HepG2 (cell line): ENCODE data around the gene SPANXN2. TPM values are rescaled to one million over a fixed set of nuclear protein-coding genes. Genes with fewer than 3 reads are reported as not detected.

Experiments used
- ATAC-seq: fragments of 200-7000 bp; cut with Tn5 transposase; 3 replicates; pipeline ENCODE4 v1.9.1; 2020; ENCODE audit warnings: mild to moderate bottlenecking, moderate library complexity
- BruUV-seq: library from RNA; stranded (reverse); fragments of 400-500 nt; replicated peaks from 2 replicates; lab custom pipeline; 2021; lab: Mats Ljungman, UMichigan
- CTCF ChIA-PET: fragments of 300-600 bp; formaldehyde crosslinking; extraction: SDS; loops from one replicate; lab custom pipeline; 2021; ENCODE audit warnings: low total read pairs, inconsistent platforms, low intra/inter-chr PET ratio; lab: Yijun Ruan, JAX
- POLR2A ChIA-PET: fragments of 350-600 bp; sonication (Branson Sonifier 250); formaldehyde crosslinking; loops from one replicate; lab custom pipeline; 2020; ENCODE audit warnings: antibody characterized with exemption, inconsistent platforms; lab: Yijun Ruan, JAX
- DNase-seq: peaks from one replicate; pipeline ENCODE4 v3.0.0-alpha.2; 2015; ENCODE audit warnings: low spot score
- FAIRE-seq: peaks from 3 replicates; lab custom pipeline; 2011; peaks lifted over from hg19 to GRCh38; lab: Jason Lieb, UNC
- H2AFZ ChIP-seq: one replicate; pipeline ENCODE4 v1.6.1; 2011; ENCODE audit warnings: low read length, inconsistent platforms
- H3K27ac ChIP-seq: fragments of 300-600 bp; 3 replicates; pipeline ENCODE4 v1.8.0; 2011; ENCODE audit warnings: mixed run types, mild to moderate bottlenecking, mixed read lengths, low read length, inconsistent platforms; ENCODE audit not compliant: insufficient read depth; ENCODE audit errors: extremely low read length
- H3K27me3 ChIP-seq, 2 experiments: fragments of 200-600 bp in 1 of 2; 2 replicates in 1 of 2; 3 replicates in 1 of 2; pipeline versions ENCODE4 v1.6.0 to v1.8.0; 2011; ENCODE audit warnings: low read length in 2 of 2, mild to moderate bottlenecking in 2 of 2, moderate library complexity in 2 of 2, inconsistent platforms in 1 of 2; ENCODE audit not compliant: insufficient read depth in 2 of 2, control insufficient read depth in 1 of 2
- H3K36me3 ChIP-seq, 2 experiments: fragments of 200-600 bp in 1 of 2; replicated peaks in 1 of 2; 2 replicates in 1 of 2; 3 replicates in 1 of 2; pipeline versions ENCODE4 v1.5.1 to v1.8.0; 2011; ENCODE audit warnings: low read length in 2 of 2, inconsistent platforms in 1 of 2; ENCODE audit not compliant: insufficient read depth in 2 of 2, control insufficient read depth in 1 of 2
- H3K4me1 ChIP-seq: 2 replicates; pipeline ENCODE4 v1.5.1; 2012; ENCODE audit warnings: low read length, inconsistent platforms; ENCODE audit not compliant: insufficient read depth
- H3K4me2 ChIP-seq: 2 replicates; pipeline ENCODE4 v1.6.0; 2011; ENCODE audit warnings: low read depth, low read length, inconsistent platforms
- H3K4me3 ChIP-seq, 3 experiments: fragments of 200-600 bp in 1 of 3; sonication (generic), shearing (Covaris generic) in 1 of 3; replicated peaks in 1 of 3; 2 replicates each; pipeline ENCODE4 v1.5.1; 2011 to 2016; ENCODE audit warnings: low read length in 3 of 3, inconsistent platforms in 2 of 3, low read depth in 2 of 3, mild to moderate bottlenecking in 2 of 3, control low read depth in 1 of 3, mixed read lengths in 1 of 3; ENCODE audit not compliant: insufficient read depth in 1 of 3
- H3K79me2 ChIP-seq: one replicate; pipeline ENCODE4 v1.6.1; 2011; ENCODE audit warnings: low read length, inconsistent platforms; ENCODE audit not compliant: insufficient read depth
- H3K9ac ChIP-seq: 2 replicates; pipeline ENCODE4 v1.6.0; 2011; ENCODE audit warnings: mild to moderate bottlenecking, low read depth, low read length, inconsistent platforms; ENCODE audit not compliant: insufficient read depth
- H3K9me3 ChIP-seq: 2 replicates; pipeline ENCODE4 v1.5.1; 2012; ENCODE audit warnings: mild to moderate bottlenecking, low read length
- H4K20me1 ChIP-seq: 2 replicates; pipeline ENCODE4 v1.6.0; 2011; ENCODE audit warnings: inconsistent platforms, mild to moderate bottlenecking, low read length, moderate library complexity; ENCODE audit not compliant: insufficient read depth
- ARID3A ChIP-seq: IDR thresholded peaks from 2 replicates; pipeline ENCODE4 v1.6.1; 2012; ENCODE audit warnings: low read depth, low read length, improper control_type of control experiment
- BRF2 ChIP-seq: sonication (generic); formaldehyde crosslinking; IDR thresholded peaks from 2 replicates; pipeline ENCODE4 v1.8.1; 2022; ENCODE audit warnings: mild to moderate bottlenecking, missing genetic modification reagents
- DBP ChIP-seq: sonication (generic); formaldehyde crosslinking; IDR thresholded peaks from 2 replicates; pipeline ENCODE4 v1.4.0; 2020; ENCODE audit warnings: missing genetic modification reagents; ENCODE audit errors: not compliant biosample characterization
- ERF ChIP-seq: IDR thresholded peaks from 2 replicates; pipeline ENCODE4 v1.6.1; 2018; ENCODE audit warnings: missing biosample characterization, missing genetic modification reagents
- HES4 ChIP-seq: sonication (generic); formaldehyde crosslinking; IDR thresholded peaks from 2 replicates; pipeline ENCODE4 v1.9.0; 2021; ENCODE audit warnings: mild to moderate bottlenecking, missing genetic modification reagents, borderline replicate concordance
- MTF2 ChIP-seq: sonication (generic); formaldehyde crosslinking; IDR thresholded peaks from 2 replicates; pipeline ENCODE4 v1.5.0; 2020; ENCODE audit warnings: missing genetic modification reagents, borderline replicate concordance
- NRL ChIP-seq: sonication (generic); formaldehyde crosslinking; IDR thresholded peaks from 2 replicates; pipeline ENCODE4 v1.5.0; 2020; ENCODE audit warnings: missing genetic modification reagents, mild to moderate bottlenecking, moderate library complexity, borderline replicate concordance
- PATZ1 ChIP-seq: sonication (generic); formaldehyde crosslinking; IDR thresholded peaks from 2 replicates; pipeline ENCODE4 v1.4.0; 2020; ENCODE audit warnings: missing genetic modification reagents
- TOE1 ChIP-seq: sonication (generic); formaldehyde crosslinking; IDR thresholded peaks from 2 replicates; pipeline ENCODE4 v1.4.0; 2020; ENCODE audit warnings: mild to moderate bottlenecking, missing genetic modification reagents
- YEATS4 ChIP-seq: sonication (generic); formaldehyde crosslinking; IDR thresholded peaks from 2 replicates; pipeline ENCODE4 v1.4.0; 2020; ENCODE audit warnings: missing genetic modification reagents, borderline replicate concordance
- ZBTB33 ChIP-seq: sonication (generic); formaldehyde crosslinking; IDR thresholded peaks from 2 replicates; pipeline ENCODE4 v1.4.0; 2020; ENCODE audit warnings: missing genetic modification reagents
- ZNF788 ChIP-seq: sonication (generic); formaldehyde crosslinking; IDR thresholded peaks from 2 replicates; pipeline ENCODE4 v1.5.0; 2020; ENCODE audit warnings: mild to moderate bottlenecking, missing genetic modification reagents, borderline replicate concordance
- WGBS: methylation state at CpG from one replicate; pipeline ENCODE4 v1.1.6; 2017; ENCODE audit warnings: low lambda C conversion rate; 5-methylcytosine and 5-hydroxymethylcytosine counted together
- in situ Hi-C: cut with HindIII; loops from 2 replicates; pipeline ENCODE4 v1.10.0; 2017; ENCODE audit warnings: low pct_unique_long_range_greater_than_20kb; ENCODE audit not compliant: extremely low pct_ligation_motif_present
- intact Hi-C: fragments of 100-400 bp; cut with micrococcal nuclease; formaldehyde crosslinking; loops from one replicate; pipeline ENCODE4 v1.10.0; 2022; ENCODE audit not compliant: unreplicated experiment
- polyA plus RNA-seq, 8 experiments: library from polyadenylated mRNA; depleted of rRNA in 3 of 8; stranded (reverse) in 7 of 8; unstranded in 1 of 8; fragments of >200 nt; fragmentation: Illumina TruSeq in 4 of 8; extraction: Trizol in 4 of 8; gene quantifications; 2 replicates each; pipeline versions ENCODE4 v1.2.1 to v1.2.3, GENCODE V29; 2011 to 2016; ENCODE audit warnings: low read depth in 4 of 8, missing spikeins in 1 of 8, mixed read lengths in 1 of 8; ENCODE audit not compliant: insufficient read depth in 1 of 8
- total RNA-seq, 5 experiments: library from RNA; depleted of rRNA; stranded (reverse); fragments of >200 nt; fragmentation: Illumina TruSeq; extraction: Trizol; gene quantifications; 2 replicates each; pipeline ENCODE4 v1.2.3, GENCODE V29; 2016; ENCODE audit warnings: low read depth in 1 of 5

Gene SPANXN2
- total and polyA plus RNA-seq, 2 of the 13 experiments (the other 11 are each of a cell fraction or from before 2014, with no cell fraction given) = not detected

GRCh38 chrX:143754183-143754582 is 33.6 kb upstream of the SPANXN2 start:
- no peak overlapping the region for H3K27ac ChIP-seq
- H3K36me3 ChIP-seq = no peaks in the 10 kb centered on the region
- H3K9me3 ChIP-seq = peaks cover 63% of the 10 kb centered on the region
- no peak overlapping the region for H2AFZ ChIP-seq
- H3K4me2 ChIP-seq = no peak overlapping the region
- ATAC-seq (no peak), FAIRE-seq (no peak), DNase-seq (no peak)
- in situ Hi-C loops (no loop called here), intact Hi-C loops (no loop called here)
- CTCF ChIA-PET = no interaction called here
- H4K20me1 ChIP-seq = no peaks in the 10 kb centered on the region
- no peak overlapping the region for H3K9ac ChIP-seq
- H3K4me3 ChIP-seq = no peak overlapping the region
- no peaks in the 10 kb centered on the region for H3K79me2 ChIP-seq
- WGBS = 0% methylated on average over 3 of the region's 3 CpGs
- no peaks in the 10 kb centered on the region for H3K27me3 ChIP-seq
- POLR2A ChIA-PET = no interaction called here
- no peak for TF ChIP-seq BRF2 (CRISPR knock-in tag)
- TF ChIP-seq ARID3A = no peak
- TF ChIP-seq MTF2 = no peak
- no peak for TF ChIP-seq ZNF788 (CRISPR knock-in tag)
- no peak for TF ChIP-seq NRL
- no peak for TF ChIP-seq DBP (CRISPR knock-in tag)
- no peak for TF ChIP-seq PATZ1 (CRISPR knock-in tag)
- no peak for TF ChIP-seq ERF (CRISPR knock-in tag)
- TF ChIP-seq HES4 (CRISPR knock-in tag) = no peak
- TF ChIP-seq TOE1 (CRISPR knock-in tag) = no peak
- no peak for TF ChIP-seq YEATS4
- no peak for TF ChIP-seq ZBTB33 (CRISPR knock-in tag)
- no peaks in the 10 kb centered on the region for H3K4me1 ChIP-seq
- BruUV-seq = no TSS peak
